ENCODE measurements around the gene GANC. TPM values are rescaled to one million over a fixed set of nuclear protein-coding genes. Genes with fewer than 3 reads are reported as not detected.

The GANC gene
- polyA plus RNA-seq, 3 donors, result 14.5 to 24.4 (median 21.1) TPM

- Mint-ChIP-seq H3K27me3 (ENCODE audit: low read depth in 3 of 3) (peaks cover 0 to 2% (median 0%) of the 10 kb centered on the region in 3 donors), H3K36me3 (peaks cover 54 to 57% of the 10 kb centered on the region in 2 donors), H3K4me1 (no peaks in the 10 kb centered on the region)
Observed at GRCh38 chr15:42306681-42307080, 33.7 kb downstream of the GANC start.

GRCh38 chr15:42313463-42313862, 40.5 kb downstream of the GANC start:
- Histone ChIP-seq H4K20me1 (ENCODE audit: insufficient read depth, low read length) (no peaks in the 10 kb centered on the region), H3K27me3 (ENCODE audit: control insufficient read depth in 2 of 2, insufficient read depth in 2 of 2, low read length in 2 of 2) (no peaks in the 10 kb centered on the region), H3K4me1 (ENCODE audit: control insufficient read depth in 1 of 2, insufficient read depth in 2 of 2, low read length in 2 of 2) (no peaks in the 10 kb centered on the region), H3K4me2 (replicated peaks; ENCODE audit: extremely low read depth, low read length, poor library complexity, severe bottlenecking) (no peak overlapping the region), H2AFZ (ENCODE audit: insufficient read depth, low read depth, low read length, poor library complexity, severe bottlenecking) (no peak overlapping the region), H3K9ac (ENCODE audit: insufficient read depth, low read length, poor library complexity, severe bottlenecking) (no peak overlapping the region), H3K4me3 (replicated peaks in 1 of 3; ENCODE audit: low read depth in 2 of 3, low read length in 3 of 3) (no peak overlapping the region), H3K9me3 (replicated peaks in 1 of 2; ENCODE audit: control insufficient read depth in 1 of 2, insufficient read depth in 1 of 2, low read length in 2 of 2) (no peaks in the 10 kb centered on the region), H3K36me3 (replicated peaks in 1 of 2; ENCODE audit: control insufficient read depth in 1 of 2, insufficient read depth in 2 of 2, low read length in 2 of 2) (peaks cover 66 to 90% of the 10 kb centered on the region in 2 donors), H3K79me2 (ENCODE audit: insufficient read depth, low read length) (no peaks in the 10 kb centered on the region), H3K27ac (ENCODE audit: low read depth in 1 of 2, low read length in 2 of 2) (no peak overlapping the region)
- Mint-ChIP-seq H3K9me3 (no peaks in the 10 kb centered on the region), H3K27me3 (ENCODE audit: low read depth in 3 of 3) (peaks cover 0 to 4% (median 0%) of the 10 kb centered on the region in 3 donors), H3K27ac (peak overlapping the region in 1 of 7 donors; percentile 13), H3K4me3 (no peak overlapping the region), H3K36me3 (peaks cover 74 to 83% of the 10 kb centered on the region in 2 donors), H3K4me1 (no peaks in the 10 kb centered on the region)
- DNase-seq, result no peak
- intact Hi-C loops (cut with micrococcal nuclease), result no loop called here
- WGBS (ENCODE audit: insufficient coverage), result 48% methylated on average over 3 of the region's 3 CpGs
- TF ChIP-seq, protein P1, sequence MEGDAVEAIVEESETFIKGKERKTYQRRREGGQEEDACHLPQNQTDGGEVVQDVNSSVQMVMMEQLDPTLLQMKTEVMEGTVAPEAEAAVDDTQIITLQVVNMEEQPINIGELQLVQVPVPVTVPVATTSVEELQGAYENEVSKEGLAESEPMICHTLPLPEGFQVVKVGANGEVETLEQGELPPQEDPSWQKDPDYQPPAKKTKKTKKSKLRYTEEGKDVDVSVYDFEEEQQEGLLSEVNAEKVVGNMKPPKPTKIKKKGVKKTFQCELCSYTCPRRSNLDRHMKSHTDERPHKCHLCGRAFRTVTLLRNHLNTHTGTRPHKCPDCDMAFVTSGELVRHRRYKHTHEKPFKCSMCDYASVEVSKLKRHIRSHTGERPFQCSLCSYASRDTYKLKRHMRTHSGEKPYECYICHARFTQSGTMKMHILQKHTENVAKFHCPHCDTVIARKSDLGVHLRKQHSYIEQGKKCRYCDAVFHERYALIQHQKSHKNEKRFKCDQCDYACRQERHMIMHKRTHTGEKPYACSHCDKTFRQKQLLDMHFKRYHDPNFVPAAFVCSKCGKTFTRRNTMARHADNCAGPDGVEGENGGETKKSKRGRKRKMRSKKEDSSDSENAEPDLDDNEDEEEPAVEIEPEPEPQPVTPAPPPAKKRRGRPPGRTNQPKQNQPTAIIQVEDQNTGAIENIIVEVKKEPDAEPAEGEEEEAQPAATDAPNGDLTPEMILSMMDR (IDR thresholded peaks at IDR 0.05), result no peak

More at GRCh38 chr15:42306681-42307080, 33.7 kb downstream of the GANC start:
- H3K9me3 ChIP-seq (replicated peaks in 1 of 2; ENCODE audit: control insufficient read depth in 1 of 2, insufficient read depth in 1 of 2, low read length in 2 of 2), result peaks cover 0 to 7% of the 10 kb centered on the region in 2 donors
- no peak overlapping the region for H3K27ac ChIP-seq (ENCODE audit: low read depth in 1 of 2, low read length in 2 of 2)
- no peak for DNase-seq
- no peaks in the 10 kb centered on the region for H3K4me1 ChIP-seq (ENCODE audit: control insufficient read depth in 1 of 2, insufficient read depth in 2 of 2, low read length in 2 of 2)
- H3K9ac ChIP-seq (ENCODE audit: insufficient read depth, low read length, poor library complexity, severe bottlenecking), result no peak overlapping the region
- TF ChIP-seq, protein P1 (IDR thresholded peaks at IDR 0.05), result no peak
- H2AFZ ChIP-seq (ENCODE audit: insufficient read depth, low read depth, low read length, poor library complexity, severe bottlenecking), result no peak overlapping the region
- peaks cover 52 to 58% of the 10 kb centered on the region in 2 donors for H3K36me3 ChIP-seq (replicated peaks in 1 of 2; ENCODE audit: control insufficient read depth in 1 of 2, insufficient read depth in 2 of 2, low read length in 2 of 2)
- no peaks in the 10 kb centered on the region for H4K20me1 ChIP-seq (ENCODE audit: insufficient read depth, low read length)
- intact Hi-C loops (cut with micrococcal nuclease), result no loop called here
- H3K4me2 ChIP-seq (replicated peaks; ENCODE audit: extremely low read depth, low read length, poor library complexity, severe bottlenecking), result no peak overlapping the region
- H3K27ac Mint-ChIP-seq, result no peak overlapping the region
- no peaks in the 10 kb centered on the region for H3K79me2 ChIP-seq (ENCODE audit: insufficient read depth, low read length)
- WGBS (ENCODE audit: insufficient coverage), result no CpG with 5 or more reads among the region's 1 CpG
- H3K9me3 Mint-ChIP-seq, result peaks cover 4 to 21% (median 15%) of the 10 kb centered on the region in 7 donors
- H3K4me3 Mint-ChIP-seq, result no peak overlapping the region
- no peaks in the 10 kb centered on the region for H3K27me3 ChIP-seq (ENCODE audit: control insufficient read depth in 2 of 2, insufficient read depth in 2 of 2, low read length in 2 of 2)
- no peak overlapping the region for H3K4me3 ChIP-seq (replicated peaks in 1 of 3; ENCODE audit: low read depth in 2 of 3, low read length in 3 of 3)

Data from CD14-positive monocyte (primary cell).